Transverse colon (tissue), 4 donors: ENCODE results near the gene MFF.

ENCODE experiments used
- CTCF ChIP-seq, 5 experiments: fragments of 200-600 bp in 3 of 5; fragments of 450-650 bp in 2 of 5; sonication (generic) in 3 of 5; IDR thresholded peaks; 1 replicate in 2 of 5; 2 replicates in 3 of 5; pipeline ENCODE4 v1.5.1; 2016 to 2017; ENCODE audit warnings: antibody characterized with exemption in 5 of 5, inconsistent platforms in 3 of 5, mild to moderate bottlenecking in 2 of 5, moderate library complexity in 1 of 5
- POLR2AphosphoS5 ChIP-seq, 3 donors: sonication (generic); formaldehyde crosslinking; IDR thresholded peaks; one replicate each; pipeline ENCODE4 v1.6.1; 2016; ENCODE audit warnings: antibody characterized with exemption in 3 of 3

GRCh38 chr2:227401550-227401949, 76.5 kb downstream of the MFF start:
- TF ChIP-seq POLR2AphosphoS5 (IDR thresholded peaks at IDR 0.05), result no peak
- no peak for TF ChIP-seq CTCF (IDR thresholded peaks at IDR 0.05)
